Right atrium auricular region (tissue), 2 donors: ENCODE measurements around the gene RSPH9. TPM values are rescaled to one million over a fixed set of nuclear protein-coding genes. Genes with fewer than 3 reads are reported as not detected.
A peak's percentile ranks its signal among the peaks of the same experiment; 100 is the strongest.

Experiments used
- DNase-seq: peaks from one replicate; pipeline ENCODE4 v3.0.0-alpha.2; 2019; ENCODE audit warnings: low spot score
- H3K27ac ChIP-seq, 2 donors: fragments of 200-600 bp; sonication (generic); 1 replicate in 1 of 2; 2 replicates in 1 of 2; pipeline ENCODE4 v1.5.1; 2016 to 2019
- H3K27me3 ChIP-seq, 2 donors: fragments of 200-600 bp; sonication (generic); one replicate each; pipeline versions ENCODE4 v1.5.1 to v1.6.0; 2017 to 2019
- H3K36me3 ChIP-seq: fragments of 200-600 bp; sonication (generic); one replicate; pipeline ENCODE4 v1.5.1; 2016
- H3K4me1 ChIP-seq, 2 donors: fragments of 200-600 bp; sonication (generic); one replicate each; pipeline versions ENCODE4 v1.5.1 to v1.6.0; 2017 to 2019
- H3K4me3 ChIP-seq, 2 donors: fragments of 200-600 bp; sonication (generic); 1 replicate in 1 of 2; 2 replicates in 1 of 2; pipeline ENCODE4 v1.5.1; 2017 to 2019; ENCODE audit warnings: mild to moderate bottlenecking in 1 of 2, moderate library complexity in 1 of 2
- H3K9me3 ChIP-seq, 2 donors: fragments of 200-600 bp; sonication (generic); one replicate each; pipeline ENCODE4 v1.5.1; 2019
- total RNA-seq, 2 donors: library from RNA; depleted of rRNA; stranded (reverse); fragments of >200 nt; gene quantifications; one replicate each; pipeline ENCODE4 v1.1.0, GENCODE V29; 2016
- TF ChIP-seq, protein P1 (sequence below), 2 donors: fragments of 200-600 bp; sonication (generic); IDR thresholded peaks; one replicate each; pipeline ENCODE4 v1.5.1; 2019; ENCODE audit warnings: antibody characterized with exemption in 2 of 2

The RSPH9 gene
- total RNA-seq, 2 donors from 2014 or later, result 0.12 TPM; not detected in 1

GRCh38 chr6:43702171-43702533, 57.3 kb downstream of the RSPH9 start:
- H3K4me3 ChIP-seq, result no peak overlapping the region
- no peaks in the 10 kb centered on the region for H3K9me3 ChIP-seq
- peak overlapping the region; percentile 89 to 91 for H3K27ac ChIP-seq
- no peaks in the 10 kb centered on the region for H3K36me3 ChIP-seq
- TF ChIP-seq, protein P1, sequence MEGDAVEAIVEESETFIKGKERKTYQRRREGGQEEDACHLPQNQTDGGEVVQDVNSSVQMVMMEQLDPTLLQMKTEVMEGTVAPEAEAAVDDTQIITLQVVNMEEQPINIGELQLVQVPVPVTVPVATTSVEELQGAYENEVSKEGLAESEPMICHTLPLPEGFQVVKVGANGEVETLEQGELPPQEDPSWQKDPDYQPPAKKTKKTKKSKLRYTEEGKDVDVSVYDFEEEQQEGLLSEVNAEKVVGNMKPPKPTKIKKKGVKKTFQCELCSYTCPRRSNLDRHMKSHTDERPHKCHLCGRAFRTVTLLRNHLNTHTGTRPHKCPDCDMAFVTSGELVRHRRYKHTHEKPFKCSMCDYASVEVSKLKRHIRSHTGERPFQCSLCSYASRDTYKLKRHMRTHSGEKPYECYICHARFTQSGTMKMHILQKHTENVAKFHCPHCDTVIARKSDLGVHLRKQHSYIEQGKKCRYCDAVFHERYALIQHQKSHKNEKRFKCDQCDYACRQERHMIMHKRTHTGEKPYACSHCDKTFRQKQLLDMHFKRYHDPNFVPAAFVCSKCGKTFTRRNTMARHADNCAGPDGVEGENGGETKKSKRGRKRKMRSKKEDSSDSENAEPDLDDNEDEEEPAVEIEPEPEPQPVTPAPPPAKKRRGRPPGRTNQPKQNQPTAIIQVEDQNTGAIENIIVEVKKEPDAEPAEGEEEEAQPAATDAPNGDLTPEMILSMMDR (IDR thresholded peaks at IDR 0.05), result no peak
- DNase-seq, result no peak
- peaks cover 0 to 60% of the 10 kb centered on the region in 2 donors for H3K4me1 ChIP-seq
- no peaks in the 10 kb centered on the region for H3K27me3 ChIP-seq

DNA sequence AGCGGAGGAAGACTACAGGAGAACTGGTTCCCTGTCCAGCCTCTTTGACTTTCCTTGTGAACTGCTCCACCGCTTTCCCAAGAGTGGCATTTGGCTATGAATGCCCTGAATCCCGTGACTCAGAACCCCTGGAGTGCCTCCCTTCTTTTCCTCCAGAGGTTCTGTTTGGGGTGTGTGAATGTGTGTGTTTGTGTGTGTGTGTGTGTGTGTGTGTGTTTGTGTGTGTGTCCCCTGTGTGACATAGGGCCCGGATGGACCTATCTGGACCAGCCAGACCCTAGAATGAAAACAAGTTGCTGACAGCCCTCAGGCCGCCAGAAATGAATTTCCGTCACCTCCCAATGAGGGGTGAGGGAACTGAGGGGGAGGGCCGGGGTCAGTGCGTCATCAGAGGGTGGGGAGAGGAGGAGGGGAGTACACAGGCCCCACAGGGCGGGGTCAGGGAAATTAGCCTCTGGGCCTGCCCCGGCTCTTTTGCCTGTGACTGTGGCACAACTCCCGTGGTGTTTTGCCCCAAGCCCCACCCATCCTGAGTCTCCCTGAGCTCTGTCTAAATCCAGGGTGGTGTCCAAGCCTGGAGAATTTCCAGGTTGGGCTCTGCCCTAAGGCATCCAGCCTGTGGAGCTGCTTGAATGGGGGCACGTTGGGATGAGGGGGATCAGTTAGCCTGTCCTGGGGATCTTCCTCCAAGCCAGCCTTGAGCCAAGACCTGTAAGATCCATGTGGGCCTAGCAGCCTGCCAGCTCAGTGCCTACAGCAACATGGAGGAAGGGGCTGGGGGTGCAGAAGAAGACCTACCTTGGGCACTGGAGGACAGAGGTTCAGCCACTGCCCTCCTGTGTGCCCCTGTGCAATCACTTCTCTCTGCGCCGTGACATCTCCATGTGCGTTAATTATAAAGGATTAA, 58.0 kb downstream of the RSPH9 start:
- TF ChIP-seq, protein P1 (IDR thresholded peaks at IDR 0.05), result no peak
- Histone ChIP-seq H3K9me3 (no peaks in the 10 kb centered on the region), H3K27me3 (no peaks in the 10 kb centered on the region), H3K36me3 (no peaks in the 10 kb centered on the region), H3K4me3 (no peak overlapping the region), H3K27ac (peak overlapping the region; percentile 89 to 91), H3K4me1 (peaks cover 0 to 64% of the 10 kb centered on the region in 2 donors)
- DNase-seq, result peak; percentile 98

- Histone ChIP-seq H3K4me1 (peaks cover 0 to 60% of the 10 kb centered on the region in 2 donors), H3K4me3 (no peak overlapping the region), H3K9me3 (no peaks in the 10 kb centered on the region), H3K27me3 (no peaks in the 10 kb centered on the region), H3K27ac (peak overlapping the region; percentile 89 to 91), H3K36me3 (no peaks in the 10 kb centered on the region)
- TF ChIP-seq, protein P1 (IDR thresholded peaks at IDR 0.05), result no peak
- DNase-seq, result no peak
These were observed 58.9 kb downstream of the RSPH9 start for GRCh38 chr6:43703512-43704429.

- TF ChIP-seq, protein P1 (IDR thresholded peaks at IDR 0.05), result no peak
- peaks cover 0 to 56% of the 10 kb centered on the region in 2 donors for H3K4me1 ChIP-seq
These were observed 61.2 kb downstream of the RSPH9 start for GRCh38 chr6:43705996-43706395.

GRCh38 chr6:43706788-43707187, 62.0 kb downstream of the RSPH9 start:
- TF ChIP-seq, protein P1 (IDR thresholded peaks at IDR 0.05), result no peak
- Histone ChIP-seq H3K4me3 (no peak overlapping the region), H3K27ac (peak overlapping the region; percentile 19 to 35), H3K4me1 (peaks cover 0 to 55% of the 10 kb centered on the region in 2 donors), H3K9me3 (no peaks in the 10 kb centered on the region), H3K27me3 (no peaks in the 10 kb centered on the region), H3K36me3 (no peaks in the 10 kb centered on the region)
- DNase-seq, result no peak

More at GRCh38 chr6:43705996-43706395, 61.2 kb downstream of the RSPH9 start:
- Histone ChIP-seq H3K4me3 (no peak overlapping the region), H3K36me3 (no peaks in the 10 kb centered on the region), H3K9me3 (no peaks in the 10 kb centered on the region), H3K27ac (peak overlapping the region; percentile 35 to 51), H3K27me3 (no peaks in the 10 kb centered on the region)
- DNase-seq, result no peak
